ENCODE results near the gene ACSM6.

GRCh38 chr10:95256268-95256667, 62.2 kb downstream of the ACSM6 start:
- no peak for TF ChIP-seq CTCF (IDR thresholded peaks at IDR 0.05; ENCODE audit: low read length)
- no peak for TF ChIP-seq EZH2 (IDR thresholded peaks at IDR 0.05; ENCODE audit: borderline replicate concordance, low read length)
